H1 (cell line): Measurements from ENCODE around the gene ARF6. TPM values are rescaled to one million over a fixed set of nuclear protein-coding genes. Genes with fewer than 3 reads are reported as not detected.

Experiments
- CTCF ChIA-PET: fragments of 300-600 bp; sonication (Branson Sonifier 250); formaldehyde crosslinking; loops from one replicate; lab custom pipeline; 2021; ENCODE audit not compliant: partially characterized antibody; lab: Charles Lee
- POLR2A ChIA-PET: fragments of 300-600 bp; sonication (Branson Sonifier 250); formaldehyde crosslinking; loops from one replicate; lab custom pipeline; 2021; ENCODE audit warnings: inconsistent platforms; ENCODE audit not compliant: partially characterized antibody; lab: Charles Lee
- DNase-seq, 2 experiments: peaks; one replicate each; pipeline versions ENCODE4 v3.0.0 to v3.0.0-alpha.2; 2010 to 2022; ENCODE audit warnings: low spot score in 2 of 2, low read depth in 1 of 2, mixed read lengths in 1 of 2
- FAIRE-seq: peaks from 2 replicates; lab custom pipeline; 2011; peaks lifted over from hg19 to GRCh38; lab: Jason Lieb, UNC
- H2AFZ ChIP-seq: 2 replicates; pipeline ENCODE4 v1.8.1; 2012; ENCODE audit warnings: low read length, inconsistent platforms
- H2AK5ac ChIP-seq: 2 replicates; pipeline ENCODE4 v1.6.1; 2013; ENCODE audit warnings: low read depth, low read length
- H2BK120ac ChIP-seq: replicated peaks from 2 replicates; pipeline ENCODE3; 2013; ENCODE audit warnings: low read depth, low read length, inconsistent platforms
- H2BK12ac ChIP-seq: 2 replicates; pipeline ENCODE4 v1.6.1; 2013; ENCODE audit warnings: low read depth, low read length
- H2BK15ac ChIP-seq: 2 replicates; pipeline ENCODE4 v1.6.1; 2013; ENCODE audit warnings: low read length
- H2BK20ac ChIP-seq: 2 replicates; pipeline ENCODE4 v1.6.1; 2013; ENCODE audit warnings: low read length
- H2BK5ac ChIP-seq: 2 replicates; pipeline ENCODE4 v1.6.1; 2013; ENCODE audit warnings: low read depth, low read length
- H3K14ac ChIP-seq: 2 replicates; pipeline ENCODE4 v1.6.1; 2013; ENCODE audit warnings: inconsistent platforms; ENCODE audit not compliant: insufficient read length
- H3K18ac ChIP-seq: 2 replicates; pipeline ENCODE4 v1.6.1; 2013; ENCODE audit warnings: low read length; ENCODE audit errors: extremely low read depth
- H3K23ac ChIP-seq: 2 replicates; pipeline ENCODE4 v1.6.1; 2013; ENCODE audit warnings: inconsistent platforms; ENCODE audit not compliant: insufficient read length
- H3K23me2 ChIP-seq: 2 replicates; pipeline ENCODE4 v1.6.1; 2013; ENCODE audit warnings: low read depth, low read length
- H3K27ac ChIP-seq: 2 replicates; pipeline ENCODE4 v1.6.1; 2011; ENCODE audit warnings: low read depth, low read length, inconsistent platforms
- H3K27me3 ChIP-seq, 4 experiments: replicated peaks in 1 of 4; 1 replicate in 1 of 4; 2 replicates in 3 of 4; pipeline versions ENCODE4 v1.6.1 to v1.8.1; 2011 to 2013; ENCODE audit warnings: low read length in 3 of 4, mild to moderate bottlenecking in 3 of 4, inconsistent platforms in 2 of 4, mixed read lengths in 2 of 4, moderate library complexity in 1 of 4; ENCODE audit not compliant: control insufficient read depth in 3 of 4, insufficient read depth in 3 of 4; ENCODE audit errors: extremely low read depth in 1 of 4
- H3K36me3 ChIP-seq, 4 experiments: 2 replicates each; pipeline versions ENCODE4 v1.6.1 to v1.8.1; 2011 to 2013; ENCODE audit warnings: mild to moderate bottlenecking in 4 of 4, low read length in 3 of 4, moderate library complexity in 2 of 4, control low read depth in 1 of 4, inconsistent platforms in 1 of 4; ENCODE audit not compliant: insufficient read depth in 4 of 4, control insufficient read depth in 2 of 4
- H3K4ac ChIP-seq: replicated peaks from 2 replicates; pipeline ENCODE3; 2013; ENCODE audit warnings: low read length, low read depth, mixed read lengths, inconsistent platforms; ENCODE audit not compliant: insufficient read length
- H3K4me1 ChIP-seq, 4 experiments: replicated peaks in 1 of 4; 1 replicate in 1 of 4; 2 replicates in 3 of 4; pipeline versions ENCODE4 v1.6.1 to v1.8.1; 2011 to 2013; ENCODE audit warnings: low read length in 3 of 4, inconsistent platforms in 2 of 4, mixed read lengths in 1 of 4; ENCODE audit not compliant: insufficient read depth in 4 of 4, control insufficient read depth in 3 of 4
- H3K4me2 ChIP-seq, 2 experiments: 2 replicates each; pipeline versions ENCODE4 v1.6.1 to v1.8.1; 2011 to 2013; ENCODE audit warnings: low read depth in 2 of 2, low read length in 2 of 2, control low read depth in 1 of 2, inconsistent platforms in 1 of 2, mild to moderate bottlenecking in 1 of 2; ENCODE audit not compliant: insufficient read depth in 1 of 2
- H3K4me3 ChIP-seq, 4 experiments: fragments of 200-600, 300-600 bp in 1 of 4; sonication (generic), shearing (Covaris generic), sonication (Bioruptor Twin) in 1 of 4; 2 replicates each; pipeline versions ENCODE4 v1.5.1 to v1.8.1; 2011 to 2016; ENCODE audit warnings: low read length in 4 of 4, low read depth in 3 of 4, control low read depth in 2 of 4, inconsistent platforms in 2 of 4, mild to moderate bottlenecking in 2 of 4, mixed read lengths in 1 of 4, moderate library complexity in 1 of 4; ENCODE audit not compliant: insufficient read depth in 2 of 4; ENCODE audit errors: extremely low read depth in 1 of 4
- H3K56ac ChIP-seq: replicated peaks from 2 replicates; pipeline ENCODE3; 2013; ENCODE audit warnings: low read depth, mild to moderate bottlenecking, mixed read lengths, low read length, inconsistent platforms; ENCODE audit not compliant: insufficient read length
- H3K79me1 ChIP-seq: 2 replicates; pipeline ENCODE4 v1.6.1; 2013; ENCODE audit warnings: low read depth, low read length, control low read depth
- H3K79me2 ChIP-seq, 2 experiments: 2 replicates each; pipeline versions ENCODE4 v1.6.1 to v1.8.1; 2012 to 2013; ENCODE audit warnings: low read length in 2 of 2, mild to moderate bottlenecking in 2 of 2, inconsistent platforms in 1 of 2; ENCODE audit not compliant: insufficient read depth in 2 of 2, control insufficient read depth in 1 of 2
- H3K9ac ChIP-seq, 4 experiments: replicated peaks in 1 of 4; 1 replicate in 1 of 4; 2 replicates in 3 of 4; pipeline versions ENCODE4 v1.6.1 to v1.8.1; 2011 to 2013; ENCODE audit warnings: low read depth in 3 of 4, low read length in 3 of 4, control low read depth in 2 of 4, mild to moderate bottlenecking in 2 of 4, moderate library complexity in 2 of 4, inconsistent platforms in 1 of 4; ENCODE audit errors: extremely low read depth in 1 of 4
- H3K9me3 ChIP-seq, 2 experiments: 2 replicates each; pipeline versions ENCODE4 v1.6.1 to v1.8.1; 2012 to 2013; ENCODE audit warnings: mild to moderate bottlenecking in 2 of 2, moderate library complexity in 2 of 2, control low read depth in 1 of 2, inconsistent platforms in 1 of 2, low read depth in 1 of 2, low read length in 1 of 2, mixed read lengths in 1 of 2; ENCODE audit not compliant: insufficient read depth in 2 of 2
- H4K20me1 ChIP-seq, 2 experiments: replicated peaks in 1 of 2; 2 replicates each; pipeline versions ENCODE3 to v1.8.1; 2011 to 2013; ENCODE audit warnings: inconsistent platforms in 2 of 2, low read length in 2 of 2, mild to moderate bottlenecking in 1 of 2; ENCODE audit not compliant: insufficient read depth in 2 of 2, control insufficient read depth in 1 of 2
- H4K5ac ChIP-seq: 2 replicates; pipeline ENCODE4 v1.6.1; 2013; ENCODE audit warnings: low read length, low read depth, mixed read lengths, inconsistent platforms; ENCODE audit not compliant: insufficient read length
- H4K8ac ChIP-seq: 2 replicates; pipeline ENCODE4 v1.8.0; 2013; ENCODE audit warnings: mild to moderate bottlenecking, moderate library complexity, low read length, inconsistent platforms; ENCODE audit not compliant: insufficient read depth; ENCODE audit errors: extremely low read depth
- H4K91ac ChIP-seq: replicated peaks from 2 replicates; pipeline ENCODE3; 2013; ENCODE audit warnings: low read length, mixed read lengths, inconsistent platforms; ENCODE audit not compliant: insufficient read length
- ASH2L ChIP-seq: fragments of 200-600, 300-600 bp; sonication (generic); IDR thresholded peaks from one replicate; pipeline ENCODE4 v1.7.1; 2017; ENCODE audit warnings: low read length
- NANOG ChIP-seq: IDR thresholded peaks from 2 replicates; pipeline ENCODE4 v1.6.1; 2011; ENCODE audit warnings: low read length, low read depth, mild to moderate bottlenecking, inconsistent platforms; ENCODE audit not compliant: insufficient read depth, poor library complexity, severe bottlenecking
- POLR2AphosphoS5 ChIP-seq: IDR thresholded peaks from 2 replicates; pipeline ENCODE4 v1.6.1; 2011; ENCODE audit warnings: low read depth, low read length
- RBBP5 ChIP-seq: IDR thresholded peaks from 2 replicates; pipeline ENCODE4 v1.7.1; 2012; ENCODE audit warnings: low read depth, mild to moderate bottlenecking, inconsistent platforms, low read length, moderate library complexity, borderline replicate concordance
- SP4 ChIP-seq: IDR thresholded peaks from 2 replicates; pipeline ENCODE4 v1.6.1; 2012; ENCODE audit warnings: low read length, inconsistent platforms
- SUZ12 ChIP-seq: fragments of 200-600 bp; sonication (generic); IDR thresholded peaks from 2 replicates; pipeline ENCODE4 v1.6.1; 2012; ENCODE audit warnings: mild to moderate bottlenecking, inconsistent platforms, low read length, moderate library complexity, mixed read lengths
- TBP ChIP-seq: IDR thresholded peaks from 2 replicates; pipeline ENCODE4 v1.6.1; 2011; ENCODE audit warnings: low read depth, low read length, improper control_type of control experiment
- YY1 ChIP-seq: IDR thresholded peaks from 2 replicates; pipeline ENCODE4 v1.6.1; 2011; ENCODE audit warnings: low read depth, mild to moderate bottlenecking, low read length
- WGBS, 2 experiments: shearing (Covaris generic) in 1 of 2; methylation state at CpG; one replicate each; pipeline versions ENCODE4 v1.1.6 to v1.1.7; 2013 to 2015; ENCODE audit warnings: low lambda C conversion rate in 2 of 2, mixed read lengths in 2 of 2, inconsistent platforms in 1 of 2, low coverage in 1 of 2, missing lambda C conversion rate in 1 of 2; ENCODE audit not compliant: insufficient replicate concordance in 2 of 2, insufficient coverage in 1 of 2, insufficient read length in 1 of 2; ENCODE audit errors: extremely low coverage in 1 of 2, missing lambda C conversion rate in 1 of 2; 5-methylcytosine and 5-hydroxymethylcytosine counted together
- polyA plus RNA-seq, 7 experiments: library from polyadenylated mRNA; depleted of rRNA in 3 of 7; stranded (reverse) in 5 of 7; unstranded in 2 of 7; fragments of >200 nt in 5 of 7; fragments of 200-250 nt in 2 of 7; gene quantifications; 1 replicate in 5 of 7; 2 replicates in 1 of 7; 4 replicates in 1 of 7; pipeline versions ENCODE4 v1.2.1 to v1.2.3, GENCODE V29; 2011 to 2013; ENCODE audit warnings: missing spikeins in 2 of 7, mixed read lengths in 2 of 7
- total RNA-seq: library from RNA; stranded (reverse); fragmentation: NEBNext Ultra II Directional; extraction: Animal tissue kit (Norgen Biotek cat#: 25700); gene quantifications from 2 replicates; pipeline ENCODE4 v1.2.1, GENCODE V29; 2021
- TF ChIP-seq, protein P1 (sequence below): IDR thresholded peaks from 2 replicates; pipeline ENCODE4 v1.6.1; 2012; ENCODE audit warnings: inconsistent platforms

ARF6 gene
- total and polyA plus RNA-seq, 2 of the 8 experiments (the other 6 are each of a cell fraction or from before 2014, with no cell fraction given): 17.2 to 56.7 TPM

DNA sequence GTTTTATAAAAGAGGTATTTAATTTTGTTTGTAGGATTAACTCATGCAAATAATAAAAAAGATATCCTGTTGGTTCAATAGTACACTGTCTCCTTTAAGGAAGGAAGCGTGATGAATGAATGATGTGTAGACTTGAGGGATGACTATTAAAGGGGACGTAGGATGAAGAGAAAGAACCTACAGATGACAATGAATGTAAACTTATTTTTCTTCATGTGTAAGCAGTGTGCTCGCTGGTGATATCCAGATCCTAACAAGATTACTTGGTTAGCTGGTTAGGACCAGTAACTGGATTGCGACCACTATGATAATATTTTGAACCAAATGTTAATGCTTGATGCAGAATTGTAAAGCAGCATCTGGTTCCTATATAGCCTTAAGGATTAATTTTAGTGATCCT is 2.6 kb downstream of the ARF6 start:
- Histone ChIP-seq H3K4ac (no peak overlapping the region), H2BK20ac (no peak overlapping the region), H4K20me1 (peaks cover 8 to 14% of the 10 kb centered on the region in 2 experiments), H3K79me1 (no peaks in the 10 kb centered on the region), H3K36me3 (peaks cover 0 to 17% (median 0%) of the 10 kb centered on the region in 4 experiments; a peak in 1 of 8 replicates), H3K14ac (no peak overlapping the region), H3K18ac (no peak overlapping the region), H3K23ac (no peak overlapping the region), H3K56ac (no peak overlapping the region), H2BK120ac (no peak overlapping the region), H2BK12ac (no peak overlapping the region), H4K91ac (no peak overlapping the region), H3K23me2 (peaks cover 3% of the 10 kb centered on the region; the same call in 1 of the 2 replicates), H2BK5ac (no peak overlapping the region), H4K5ac (no peak overlapping the region), H2AK5ac (no peak overlapping the region), H3K9me3 (no peaks in the 10 kb centered on the region), H3K79me2 (peaks cover 8 to 49% of the 10 kb centered on the region in 2 experiments), H3K4me1 (no peaks in the 10 kb centered on the region; a peak in 2 of 7 replicates), H3K27me3 (no peaks in the 10 kb centered on the region), H3K9ac (no peak overlapping the region; a peak in 2 of 7 replicates), H3K4me2 (peak overlapping the region; percentile 83 to 89; a peak in 3 of 4 replicates), H3K27ac (no peak overlapping the region), H4K8ac (no peak overlapping the region), H3K4me3 (peak overlapping the region in 2 of 4 experiments; percentile 13 to 85; a peak in 3 of 8 replicates), H2AFZ (no peak overlapping the region), H2BK15ac (no peak overlapping the region)
- TF ChIP-seq TBP (no peak), ASH2L (no peak), RBBP5 (no peak), POLR2AphosphoS5 (no peak), SUZ12 (no peak), YY1 (no peak), SP4 (no peak), NANOG (no peak)
- TF ChIP-seq, protein P1, sequence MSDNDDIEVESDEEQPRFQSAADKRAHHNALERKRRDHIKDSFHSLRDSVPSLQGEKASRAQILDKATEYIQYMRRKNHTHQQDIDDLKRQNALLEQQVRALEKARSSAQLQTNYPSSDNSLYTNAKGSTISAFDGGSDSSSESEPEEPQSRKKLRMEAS: no peak
- WGBS, 2 experiments: 80% methylated on average over 4 of the region's 4 CpGs; no CpG with 5 or more reads in 1 of the 2 experiments
- ChIA-PET CTCF (interaction anchor here (0.8 to 1.1 kb wide), 2 partner anchors 16 to 30 kb away, joined by 3 to 5 read pairs; no protein-coding TSS in a partner anchor), POLR2A (no interaction called here)
- FAIRE-seq: no peak
- DNase-seq: no peak
